Subcutaneous adipose tissue (tissue), 4 donors: Measurements from ENCODE around the gene LGI4. TPM values are rescaled to one million over a fixed set of nuclear protein-coding genes. Genes with fewer than 3 reads are reported as not detected.

Experiments used
- total RNA-seq, 4 donors: library from RNA; depleted of rRNA; stranded (reverse); fragments of >200 nt; gene quantifications; one replicate each; pipeline ENCODE4 v1.1.0, GENCODE V29; 2016
- TF ChIP-seq, protein P1 (sequence below): fragments of 450-650 bp; IDR thresholded peaks from one replicate; pipeline ENCODE4 v1.5.1; 2016; ENCODE audit warnings: low read depth, mild to moderate bottlenecking, control low read depth, antibody characterized with exemption, moderate library complexity

Gene LGI4
- total RNA-seq, 4 donors from 2014 or later: 11.6 to 34.1 (median 21.3) TPM

DNA sequence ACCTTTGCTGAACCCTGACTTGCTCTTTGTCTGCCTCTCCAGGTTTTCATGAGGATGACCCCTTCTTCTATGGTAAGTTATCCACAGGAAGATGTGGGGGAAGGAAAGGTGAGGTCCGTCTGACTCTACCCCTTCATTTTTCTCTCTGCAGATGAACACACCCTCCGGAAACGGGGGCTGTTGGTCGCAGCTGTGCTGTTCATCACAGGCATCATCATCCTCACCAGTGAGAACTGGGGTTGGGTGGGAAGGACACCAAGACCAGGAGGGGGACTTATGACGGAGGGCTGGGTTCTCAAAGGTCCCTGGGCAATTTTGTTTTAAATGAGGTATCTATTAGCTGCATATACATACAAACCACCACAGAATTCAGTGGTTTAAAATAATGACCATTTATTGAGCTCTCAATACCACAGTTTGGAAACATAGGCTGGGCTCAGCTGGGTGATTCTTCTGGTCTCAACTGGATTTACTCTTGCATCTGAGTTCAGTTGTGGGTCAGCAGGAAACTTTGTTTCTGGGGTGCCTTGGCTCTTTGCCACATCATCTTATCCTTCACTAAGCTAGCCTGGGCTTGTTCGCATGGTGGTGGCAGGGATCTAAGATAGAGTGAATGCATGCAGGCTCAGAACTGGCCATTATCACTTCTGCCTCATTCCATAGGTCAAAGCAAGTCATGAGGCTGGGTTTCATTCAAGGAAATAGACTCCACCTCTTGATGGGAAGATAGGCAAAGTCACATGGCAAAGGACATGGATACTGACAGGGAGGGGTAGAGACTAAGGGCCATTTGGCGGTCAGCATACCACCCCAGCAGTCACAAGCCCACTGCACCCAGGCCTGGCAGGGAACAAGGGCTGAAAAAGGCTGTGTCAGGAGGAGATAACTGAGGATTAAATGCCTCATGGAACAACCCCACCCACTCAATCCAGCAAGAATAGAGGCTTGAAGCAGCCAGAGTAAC, 31.5 kb upstream of the LGI4 start:
- TF ChIP-seq, protein P1, sequence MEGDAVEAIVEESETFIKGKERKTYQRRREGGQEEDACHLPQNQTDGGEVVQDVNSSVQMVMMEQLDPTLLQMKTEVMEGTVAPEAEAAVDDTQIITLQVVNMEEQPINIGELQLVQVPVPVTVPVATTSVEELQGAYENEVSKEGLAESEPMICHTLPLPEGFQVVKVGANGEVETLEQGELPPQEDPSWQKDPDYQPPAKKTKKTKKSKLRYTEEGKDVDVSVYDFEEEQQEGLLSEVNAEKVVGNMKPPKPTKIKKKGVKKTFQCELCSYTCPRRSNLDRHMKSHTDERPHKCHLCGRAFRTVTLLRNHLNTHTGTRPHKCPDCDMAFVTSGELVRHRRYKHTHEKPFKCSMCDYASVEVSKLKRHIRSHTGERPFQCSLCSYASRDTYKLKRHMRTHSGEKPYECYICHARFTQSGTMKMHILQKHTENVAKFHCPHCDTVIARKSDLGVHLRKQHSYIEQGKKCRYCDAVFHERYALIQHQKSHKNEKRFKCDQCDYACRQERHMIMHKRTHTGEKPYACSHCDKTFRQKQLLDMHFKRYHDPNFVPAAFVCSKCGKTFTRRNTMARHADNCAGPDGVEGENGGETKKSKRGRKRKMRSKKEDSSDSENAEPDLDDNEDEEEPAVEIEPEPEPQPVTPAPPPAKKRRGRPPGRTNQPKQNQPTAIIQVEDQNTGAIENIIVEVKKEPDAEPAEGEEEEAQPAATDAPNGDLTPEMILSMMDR: no peak

DNA sequence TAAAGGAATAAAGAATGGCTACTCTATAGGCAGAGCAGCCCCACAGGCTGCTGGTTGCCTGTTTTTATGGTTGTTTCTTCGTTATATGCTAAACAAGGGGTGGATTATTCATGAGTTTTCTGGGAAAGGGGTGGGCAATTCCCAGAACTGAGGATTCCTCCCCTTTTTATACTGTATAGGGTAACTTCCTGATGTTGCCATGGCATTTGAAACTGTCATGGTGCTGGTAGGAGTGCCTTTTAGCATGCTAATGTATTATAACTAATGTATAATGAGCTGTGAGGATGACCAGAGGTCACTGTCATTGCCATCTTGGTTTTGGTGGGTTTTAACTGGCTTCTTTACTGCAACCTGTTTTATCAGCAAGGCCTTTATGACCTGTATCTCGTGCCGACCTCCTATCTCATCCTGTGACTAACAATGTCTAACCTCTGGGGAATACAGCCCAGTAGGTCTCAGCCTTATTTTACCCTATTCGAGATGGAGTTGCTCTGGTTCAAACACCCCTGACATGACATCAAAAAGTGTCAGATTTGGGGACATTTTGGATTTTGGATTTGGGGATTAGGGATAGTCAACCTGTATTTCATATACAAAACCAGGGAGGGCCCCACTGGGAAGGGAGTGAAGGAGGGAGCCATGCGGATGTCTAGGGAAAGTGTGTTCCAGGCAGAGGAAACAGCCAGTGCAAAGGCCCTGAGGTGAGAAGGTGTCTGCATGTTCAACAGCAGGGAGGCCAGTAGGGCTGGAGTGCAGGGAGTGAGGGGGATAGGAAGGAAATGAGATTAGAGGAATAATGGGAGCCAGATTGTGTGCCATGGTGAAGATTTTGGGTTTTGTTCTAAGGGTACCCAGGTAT, 30.6 kb upstream of the LGI4 start:
- TF ChIP-seq, protein P1: no peak

DNA sequence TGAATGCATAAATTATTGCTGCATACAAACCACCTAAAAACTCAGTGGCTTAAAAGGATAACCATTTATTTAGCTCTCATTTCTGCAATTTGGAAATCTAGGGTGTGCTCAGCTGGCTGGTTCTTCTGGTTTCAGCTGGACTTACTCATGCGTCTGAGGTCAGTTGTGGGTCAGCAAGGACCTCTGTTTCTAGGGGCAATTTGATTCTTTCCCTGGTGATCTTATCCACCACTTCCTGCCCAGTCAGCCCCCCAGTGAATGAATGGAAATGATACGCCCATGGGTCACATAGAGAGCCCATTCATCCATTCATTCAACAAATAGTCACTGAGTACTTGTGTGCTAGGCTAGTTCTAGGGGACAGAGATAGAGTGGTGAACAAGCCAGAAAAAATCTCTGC, 29.6 kb upstream of the LGI4 start:
- TF ChIP-seq, protein P1: no peak

DNA sequence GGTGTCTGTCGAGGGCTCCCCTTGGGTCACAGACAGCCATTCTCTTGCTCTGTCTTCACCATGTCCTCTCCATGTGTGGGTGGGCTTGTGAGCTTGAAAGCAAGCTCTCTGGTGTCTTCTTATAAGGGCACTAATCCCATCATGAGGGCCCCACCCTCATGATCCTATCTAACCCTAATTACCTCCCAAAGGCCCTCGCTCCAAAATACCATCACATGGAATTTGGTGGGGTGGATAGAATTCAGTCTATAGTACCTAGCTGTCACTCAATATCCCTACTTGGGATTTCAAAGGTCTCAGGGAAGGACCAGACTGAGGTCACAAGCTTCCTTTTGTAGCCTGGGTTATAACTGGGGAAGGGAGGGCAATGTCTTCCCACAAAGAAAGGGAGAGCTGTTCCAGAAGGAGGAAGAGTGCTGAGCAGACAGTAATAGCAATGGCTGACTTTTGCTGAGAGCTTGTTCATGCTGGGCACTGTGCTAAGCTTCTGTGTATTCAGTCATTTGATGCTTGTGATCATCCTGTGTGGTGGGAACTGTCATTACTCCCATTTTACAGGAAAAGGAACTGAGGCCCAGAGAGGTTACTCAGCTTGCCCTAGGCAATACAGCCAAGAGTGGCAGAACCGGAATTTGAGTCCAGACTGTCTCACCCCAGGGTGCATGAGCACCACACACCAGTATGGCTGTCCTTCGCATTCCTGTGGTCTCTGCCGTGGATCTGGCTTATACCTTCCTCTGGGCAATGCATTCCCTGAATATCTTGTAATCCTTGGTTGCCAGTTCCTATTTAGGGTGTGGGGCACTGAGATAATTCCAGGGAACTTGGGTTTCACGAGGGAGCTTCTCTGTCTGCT, 27.8 kb upstream of the LGI4 start:
- TF ChIP-seq, protein P1: no peak

DNA sequence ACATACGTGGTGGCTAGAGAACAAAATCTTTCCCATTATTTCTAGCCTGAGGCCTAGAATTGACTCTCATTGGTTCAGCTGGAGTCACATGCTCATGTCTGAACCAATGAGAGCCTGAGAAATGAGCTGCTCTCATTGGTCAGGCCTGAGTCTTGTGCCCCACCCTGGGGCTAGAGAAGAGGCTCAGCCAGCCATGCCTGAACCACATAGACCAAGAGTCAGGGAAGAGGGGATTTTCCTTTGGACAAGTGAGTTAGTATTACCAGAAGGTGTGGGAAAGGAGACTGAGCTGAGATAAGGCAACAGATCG, 26.5 kb upstream of the LGI4 start:
- TF ChIP-seq, protein P1: no peak

DNA sequence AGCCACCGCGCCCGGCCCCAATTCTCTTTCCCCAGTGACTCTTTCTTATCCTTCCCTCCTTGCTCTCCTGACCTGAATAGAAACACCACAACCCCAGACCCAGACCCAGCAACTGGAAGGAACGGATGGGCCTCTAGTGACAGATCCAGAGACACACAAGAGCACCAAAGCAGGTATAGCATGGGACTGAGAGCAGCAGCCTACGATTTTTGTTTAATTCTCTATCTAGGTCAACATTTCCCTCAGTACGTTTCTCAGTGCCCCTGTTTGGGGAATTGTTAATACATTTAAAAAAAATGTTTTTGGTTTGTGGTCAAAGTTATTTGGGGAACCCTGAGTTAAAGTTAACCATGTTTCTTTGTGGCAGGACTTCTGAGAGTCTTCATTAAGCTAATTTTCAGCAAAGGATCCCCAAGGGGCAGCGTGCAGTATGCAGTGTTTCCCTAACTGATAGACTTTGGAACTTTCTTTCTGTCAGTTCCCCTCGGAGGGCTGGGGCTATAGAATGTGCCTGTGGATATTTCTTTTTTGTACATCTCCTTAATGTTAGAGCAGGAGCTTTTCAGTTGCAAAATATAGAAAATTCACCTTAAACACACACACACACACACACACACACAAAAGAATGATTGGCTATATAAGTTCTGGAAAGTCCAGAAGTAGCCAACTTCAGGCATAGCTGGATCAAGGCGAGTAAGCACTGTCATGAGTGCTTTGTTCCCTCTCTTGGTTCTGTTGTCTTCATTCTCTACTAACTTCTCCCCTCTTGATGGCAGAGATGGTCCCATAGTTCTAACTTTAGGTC, 26.0 kb upstream of the LGI4 start:
- TF ChIP-seq, protein P1: no peak
